Activated T-cell treated with anti-CD3 and anti-CD28 coated beads, Interleukin-2, amount 50 U/mL, for 4 hours (primary cell): ENCODE measurements around the gene FBRSL1. TPM values are rescaled to one million over a fixed set of nuclear protein-coding genes. Genes with fewer than 3 reads are reported as not detected.
"Not testable (repeated sequence)": the region's sequence is repeated elsewhere in the genome, so short reads cannot be mapped to it uniquely, and the experiment has no call there.

Source experiments
- ATAC-seq, 2 donors: fragments of 200-7000 bp; cut with Tn5 transposase; one replicate each; pipeline ENCODE4 v1.10.0; 2021
- DNase-seq: peaks from one replicate; pipeline ENCODE4 v3.0.0-alpha.2; 2020
- H3K27me3 Mint-ChIP-seq: one replicate; pipeline ENCODE4 v1.8.0; 2021; ENCODE audit warnings: low read depth, mixed read lengths
- H3K36me3 Mint-ChIP-seq: one replicate; pipeline ENCODE4 v1.8.0; 2022; ENCODE audit warnings: mixed read lengths; ENCODE audit not compliant: insufficient read depth
- H3K4me1 Mint-ChIP-seq: one replicate; pipeline ENCODE4 v1.8.0; 2021; ENCODE audit warnings: low read depth, mixed read lengths
- H3K4me3 Mint-ChIP-seq: one replicate; pipeline ENCODE4 v1.8.0; 2021; ENCODE audit warnings: mild to moderate bottlenecking, moderate library complexity, mixed read lengths
- H3K9me3 Mint-ChIP-seq: one replicate; pipeline ENCODE4 v1.8.0; 2021; ENCODE audit warnings: mixed read lengths
- total RNA-seq, 3 donors: library from RNA; stranded (reverse); gene quantifications; one replicate each; pipeline ENCODE4 v1.2.1, GENCODE V29; 2021

The FBRSL1 gene
- total RNA-seq, 3 donors from 2014 or later: 95.8 to 112 (median 104) TPM

GRCh38 chr12:132460571-132460970, 29.4 kb upstream of the FBRSL1 start:
- Mint-ChIP-seq H3K4me1 (peaks cover 7% of the 10 kb centered on the region), H3K9me3 (no peaks in the 10 kb centered on the region), H3K4me3 (no peak overlapping the region), H3K27me3 (peaks cover 1% of the 10 kb centered on the region), H3K36me3 (no peaks in the 10 kb centered on the region)
- DNase-seq: no peak
- no peak for ATAC-seq

DNA sequence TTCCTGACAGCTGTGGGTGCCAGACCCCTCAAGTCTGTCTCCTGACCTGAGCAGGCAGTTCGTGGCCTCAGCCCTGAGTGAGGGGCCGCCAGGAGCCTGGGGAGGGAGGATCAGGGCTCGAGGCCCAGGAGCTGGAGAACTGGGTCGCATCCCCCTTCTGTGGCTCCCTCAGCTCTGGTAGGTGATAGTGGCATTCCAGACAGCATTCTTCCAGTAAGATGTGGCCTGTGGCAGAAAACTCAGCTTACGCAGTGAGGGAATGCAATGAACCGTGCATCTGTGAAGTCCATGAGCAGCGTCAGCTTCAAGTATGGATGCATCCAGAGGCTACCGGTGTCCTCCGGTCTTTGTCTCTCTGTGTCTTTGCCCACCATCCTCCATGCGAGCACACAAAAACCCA, 28.4 kb upstream of the FBRSL1 start:
- Mint-ChIP-seq H3K27me3 (peaks cover 1% of the 10 kb centered on the region), H3K4me1 (peaks cover 9% of the 10 kb centered on the region), H3K36me3 (no peaks in the 10 kb centered on the region), H3K4me3 (no peak overlapping the region), H3K9me3 (no peaks in the 10 kb centered on the region)
- DNase-seq (no peak), ATAC-seq (no peak)

DNA sequence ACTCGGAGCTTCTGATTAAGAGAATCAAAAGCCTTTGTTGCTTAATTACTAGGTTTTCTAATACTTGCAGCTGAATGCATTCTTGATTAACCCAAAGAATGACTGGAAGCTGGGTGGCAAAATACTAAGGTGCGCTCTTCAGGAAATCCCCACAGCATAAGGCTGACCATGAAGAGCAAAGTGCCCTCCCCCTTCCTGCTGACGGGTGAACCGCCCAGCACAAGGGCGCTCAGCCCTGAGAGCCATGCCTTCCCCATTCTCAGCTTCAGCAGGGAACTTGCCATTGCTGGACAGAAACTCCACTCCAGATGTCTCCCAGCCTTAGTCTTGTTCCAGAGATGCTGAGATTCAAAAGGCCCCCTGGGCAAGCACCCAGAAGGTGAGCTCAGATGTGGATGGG, 27.2 kb upstream of the FBRSL1 start:
- ATAC-seq (no peak), DNase-seq (no peak)
- H3K27me3 Mint-ChIP-seq: peaks cover 1% of the 10 kb centered on the region
- H3K9me3 Mint-ChIP-seq: no peaks in the 10 kb centered on the region
- no peaks in the 10 kb centered on the region for H3K36me3 Mint-ChIP-seq
- H3K4me3 Mint-ChIP-seq: no peak overlapping the region
- H3K4me1 Mint-ChIP-seq: peaks cover 9% of the 10 kb centered on the region

DNA sequence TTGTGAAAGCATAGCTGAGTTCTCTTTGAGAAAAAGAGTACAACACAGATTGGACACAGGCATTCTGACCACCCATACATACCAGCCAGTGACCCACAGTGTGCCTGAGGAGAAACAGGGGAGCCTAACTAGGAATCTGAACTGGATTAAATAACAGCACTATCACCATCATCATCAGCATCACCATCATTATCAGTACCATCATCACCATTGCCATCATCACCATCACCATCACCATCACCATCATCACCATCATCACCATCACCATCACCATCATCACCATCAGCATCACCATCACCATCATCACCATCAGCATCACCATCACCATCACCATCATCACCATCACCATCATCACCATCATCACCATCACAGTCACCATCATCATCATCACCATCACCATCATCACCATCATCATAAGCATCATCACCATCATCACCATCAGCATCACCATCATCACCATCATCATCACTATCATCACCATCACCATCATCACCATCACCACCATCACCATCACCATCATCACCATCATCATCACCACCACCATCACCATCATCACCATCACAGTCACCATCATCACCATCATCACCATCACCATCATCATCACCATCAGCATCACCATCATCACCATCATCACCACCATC, 26.5 kb upstream of the FBRSL1 start:
- not testable (repeated sequence) for ATAC-seq, H3K9me3 Mint-ChIP-seq

DNA sequence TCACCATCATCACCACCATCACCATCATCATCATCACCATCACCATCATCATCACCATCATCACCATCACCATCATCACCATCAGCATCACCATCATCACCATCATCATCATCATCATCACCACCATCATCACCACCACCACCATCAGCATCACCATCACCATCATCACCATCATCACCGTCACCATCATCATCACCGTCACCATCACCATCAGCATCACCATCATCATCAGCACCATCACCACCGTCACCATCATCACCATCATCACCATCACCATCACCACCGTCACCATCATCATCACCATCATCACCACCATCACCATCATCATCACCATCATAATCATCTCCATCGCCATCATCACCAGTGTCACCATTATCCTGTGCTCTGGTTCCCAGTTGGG, 25.6 kb upstream of the FBRSL1 start:
- not testable (repeated sequence) for H3K27me3 Mint-ChIP-seq, H3K9me3 Mint-ChIP-seq, H3K36me3 Mint-ChIP-seq, DNase-seq, ATAC-seq, H3K4me3 Mint-ChIP-seq
- H3K4me1 Mint-ChIP-seq: peaks cover 18% of the 10 kb centered on the region

More for the DNA sequence above, 26.5 kb upstream of the FBRSL1 start:
- H3K4me1 Mint-ChIP-seq: peaks cover 15% of the 10 kb centered on the region
- H3K36me3 Mint-ChIP-seq, DNase-seq, H3K4me3 Mint-ChIP-seq, H3K27me3 Mint-ChIP-seq: not testable (repeated sequence)

- H3K4me1 Mint-ChIP-seq: peaks cover 23% of the 10 kb centered on the region
- DNase-seq (no peak), ATAC-seq (no peak)
- no peaks in the 10 kb centered on the region for H3K9me3 Mint-ChIP-seq
- H3K36me3 Mint-ChIP-seq: no peaks in the 10 kb centered on the region
- H3K4me3 Mint-ChIP-seq: no peak overlapping the region
- H3K27me3 Mint-ChIP-seq: peaks cover 3% of the 10 kb centered on the region
These were observed 25.1 kb upstream of the FBRSL1 start for GRCh38 chr12:132464820-132465219.

- ATAC-seq (no peak), DNase-seq (no peak)
- Mint-ChIP-seq H3K4me1 (peaks cover 27% of the 10 kb centered on the region), H3K27me3 (peaks cover 3% of the 10 kb centered on the region), H3K36me3 (no peaks in the 10 kb centered on the region), H3K4me3 (no peak overlapping the region), H3K9me3 (no peaks in the 10 kb centered on the region)
These were observed 24.4 kb upstream of the FBRSL1 start for GRCh38 chr12:132465269-132466190.

DNA sequence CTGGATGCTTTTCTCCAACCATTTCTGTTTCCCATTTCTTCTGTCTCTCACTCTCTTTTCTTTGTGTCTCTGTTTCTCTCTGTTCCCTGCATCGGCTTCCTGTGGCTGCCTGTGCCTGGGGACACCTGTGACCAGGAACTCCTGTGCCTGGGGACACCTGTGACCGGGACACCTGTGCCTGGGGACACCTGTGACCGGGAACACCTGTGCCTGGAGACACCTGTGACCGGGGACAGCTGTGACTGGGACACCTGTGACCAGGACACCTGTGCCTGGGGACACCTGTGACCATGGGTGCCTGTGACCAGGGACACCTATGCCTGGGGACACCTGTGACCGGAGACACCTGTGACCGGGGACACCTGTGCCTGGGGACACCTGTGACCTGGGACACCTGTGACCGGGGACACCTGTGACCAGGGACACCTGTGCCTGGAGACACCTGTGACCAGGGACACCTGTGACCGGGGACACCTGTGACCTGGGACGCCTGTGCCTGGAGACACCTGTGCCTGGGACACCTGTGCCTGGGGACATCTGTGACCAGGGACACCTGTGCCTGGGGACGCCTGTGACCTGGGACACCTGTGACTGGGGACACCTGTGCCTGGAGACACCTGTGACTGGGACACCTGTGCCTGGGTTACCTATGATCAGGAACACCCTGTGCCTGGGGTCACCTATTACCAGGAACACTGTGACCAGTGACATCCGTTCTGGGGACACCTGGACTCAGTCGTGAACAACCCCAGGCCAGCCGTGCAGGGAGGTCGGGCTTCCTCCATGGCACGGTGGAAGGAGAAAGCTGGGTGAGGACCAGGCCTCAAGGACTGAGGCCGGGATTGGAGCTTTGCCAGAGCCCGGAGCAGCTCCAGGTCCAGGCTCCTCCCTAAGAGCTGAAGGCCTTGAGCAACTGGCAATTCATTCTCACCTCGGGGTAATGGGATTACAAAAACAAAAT, 23.4 kb upstream of the FBRSL1 start:
- no peaks in the 10 kb centered on the region for H3K36me3 Mint-ChIP-seq
- DNase-seq (no peak), ATAC-seq (no peak)
- peaks cover 3% of the 10 kb centered on the region for H3K27me3 Mint-ChIP-seq
- peaks cover 35% of the 10 kb centered on the region for H3K4me1 Mint-ChIP-seq
- H3K9me3 Mint-ChIP-seq: no peaks in the 10 kb centered on the region
- no peak overlapping the region for H3K4me3 Mint-ChIP-seq

- no peaks in the 10 kb centered on the region for H3K36me3 Mint-ChIP-seq
These were observed 22.4 kb upstream of the FBRSL1 start for GRCh38 chr12:132467511-132467910.

DNA sequence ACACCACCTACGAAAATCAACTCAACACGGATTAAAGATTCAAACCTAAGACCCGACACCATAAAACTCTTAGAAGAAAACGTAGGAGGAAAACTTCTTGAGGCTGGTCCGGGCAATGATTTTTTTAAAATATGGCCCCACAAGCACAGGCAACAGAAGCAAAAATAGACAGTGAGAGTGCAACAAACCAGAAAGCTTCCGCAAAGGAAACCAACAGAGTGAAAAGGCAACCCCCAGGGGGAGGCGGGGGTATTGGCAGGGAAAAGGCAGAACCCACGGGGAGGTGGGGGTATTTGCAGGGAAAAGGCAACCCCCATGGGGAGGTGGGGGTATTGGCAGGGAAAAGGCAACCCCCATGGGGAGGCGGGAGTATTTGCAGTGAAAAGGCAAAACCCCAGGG, 20.5 kb upstream of the FBRSL1 start:
- H3K4me3 Mint-ChIP-seq: peak overlapping the region; percentile 53
- H3K36me3 Mint-ChIP-seq: no peaks in the 10 kb centered on the region
- DNase-seq: no peak
- peaks cover 2% of the 10 kb centered on the region for H3K27me3 Mint-ChIP-seq
- peak in 1 of 2 donors; percentile 44 for ATAC-seq
- peaks cover 38% of the 10 kb centered on the region for H3K4me1 Mint-ChIP-seq
- no peaks in the 10 kb centered on the region for H3K9me3 Mint-ChIP-seq

More at GRCh38 chr12:132467511-132467910, 22.4 kb upstream of the FBRSL1 start:
- ATAC-seq: no peak
- H3K4me1 Mint-ChIP-seq: peaks cover 38% of the 10 kb centered on the region
- H3K9me3 Mint-ChIP-seq: no peaks in the 10 kb centered on the region
- no peak for DNase-seq
- H3K4me3 Mint-ChIP-seq: no peak overlapping the region
- peaks cover 2% of the 10 kb centered on the region for H3K27me3 Mint-ChIP-seq

GRCh38 chr12:132470397-132470796, 19.6 kb upstream of the FBRSL1 start:
- no peak for DNase-seq
- no peak overlapping the region for H3K4me3 Mint-ChIP-seq
- H3K9me3 Mint-ChIP-seq: no peaks in the 10 kb centered on the region
- peaks cover 2% of the 10 kb centered on the region for H3K27me3 Mint-ChIP-seq
- H3K4me1 Mint-ChIP-seq: peaks cover 37% of the 10 kb centered on the region
- no peaks in the 10 kb centered on the region for H3K36me3 Mint-ChIP-seq
- ATAC-seq: no peak

GRCh38 chr12:132471011-132471857, 18.7 kb upstream of the FBRSL1 start:
- peak overlapping the region; percentile 54 for H3K4me3 Mint-ChIP-seq
- peaks cover 2% of the 10 kb centered on the region for H3K27me3 Mint-ChIP-seq
- DNase-seq (no peak), ATAC-seq (no peak)
- H3K4me1 Mint-ChIP-seq: peaks cover 42% of the 10 kb centered on the region
- no peaks in the 10 kb centered on the region for H3K9me3 Mint-ChIP-seq
- no peaks in the 10 kb centered on the region for H3K36me3 Mint-ChIP-seq

DNA sequence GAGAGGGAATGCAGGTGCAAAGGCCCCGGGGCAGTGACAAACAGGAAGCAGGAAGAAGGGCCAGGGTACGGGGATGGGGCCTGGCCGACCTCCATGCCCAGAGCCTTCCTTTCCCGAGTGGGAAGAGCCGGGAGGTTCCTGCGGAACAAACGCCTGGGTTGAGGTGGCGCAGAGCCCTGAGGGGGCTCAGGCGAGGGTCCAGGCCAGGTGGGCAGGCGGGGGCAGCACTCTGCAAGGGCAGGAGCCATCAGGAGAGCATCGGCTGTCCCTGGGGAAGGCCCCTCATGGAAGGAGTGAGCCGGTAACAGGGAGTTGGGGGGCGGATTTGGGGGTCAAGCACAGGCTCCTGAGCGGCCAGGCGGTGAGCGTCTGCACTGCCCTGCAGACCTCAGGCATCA, 18.1 kb upstream of the FBRSL1 start:
- Mint-ChIP-seq H3K4me1 (peaks cover 48% of the 10 kb centered on the region), H3K27me3 (peaks cover 2% of the 10 kb centered on the region), H3K36me3 (no peaks in the 10 kb centered on the region), H3K9me3 (no peaks in the 10 kb centered on the region), H3K4me3 (peak overlapping the region; percentile 71)
- ATAC-seq: no peak
- no peak for DNase-seq
